HG03159 (cell line): ENCODE results near the gene APOL2.

Experiments
- ATAC-seq: cut with Tn5 transposase; IDR thresholded peaks from one replicate; pipeline ENCODE4 v1.9.1; 2021; ENCODE audit warnings: mild to moderate bottlenecking, moderate library complexity; ENCODE audit not compliant: unreplicated experiment

Gene APOL2

GRCh38 chr22:36180038-36180880 is 59.1 kb downstream of the APOL2 start:
- ATAC-seq, result no peak

GRCh38 chr22:36177160-36177559 is 62.2 kb downstream of the APOL2 start:
- no peak for ATAC-seq
